GM21423 (cell line): ENCODE data around the gene PCYT1A.

Experiments
- ATAC-seq: cut with Tn5 transposase; IDR thresholded peaks from one replicate; pipeline ENCODE4 v1.9.1; 2021; ENCODE audit warnings: mild to moderate bottlenecking, moderate library complexity; ENCODE audit not compliant: unreplicated experiment

The PCYT1A gene

GRCh38 chr3:196238612-196239560 lies 48.6 kb downstream of the PCYT1A start:
- no peak for ATAC-seq

- ATAC-seq: no peak
Measured at GRCh38 chr3:196237203-196237602, 50.3 kb downstream of the PCYT1A start.

- no peak for ATAC-seq
Measured at GRCh38 chr3:196236223-196236622, 51.3 kb downstream of the PCYT1A start.

- ATAC-seq: no peak
Measured at GRCh38 chr3:196235452-196236122, 51.9 kb downstream of the PCYT1A start.

GRCh38 chr3:196232882-196233251 lies 54.7 kb downstream of the PCYT1A start:
- ATAC-seq: no peak

- no peak for ATAC-seq
Measured at GRCh38 chr3:196232154-196232881, 55.2 kb downstream of the PCYT1A start.

- ATAC-seq: no peak
Measured at GRCh38 chr3:196227629-196228493, 59.7 kb downstream of the PCYT1A start.

GRCh38 chr3:196227121-196227561 lies 60.4 kb downstream of the PCYT1A start:
- ATAC-seq: no peak

- ATAC-seq: no peak
Measured at GRCh38 chr3:196225763-196226364, 61.7 kb downstream of the PCYT1A start.

- ATAC-seq: no peak
Measured at GRCh38 chr3:196225086-196225485, 62.4 kb downstream of the PCYT1A start.

GRCh38 chr3:196222876-196223595 lies 64.5 kb downstream of the PCYT1A start:
- no peak for ATAC-seq

GRCh38 chr3:196220991-196221390 lies 66.5 kb downstream of the PCYT1A start:
- ATAC-seq: no peak

- no peak for ATAC-seq
Measured at GRCh38 chr3:196220587-196220986, 66.9 kb downstream of the PCYT1A start.

GRCh38 chr3:196219970-196220311 lies 67.6 kb downstream of the PCYT1A start:
- no peak for ATAC-seq

GRCh38 chr3:196219194-196219969 lies 68.1 kb downstream of the PCYT1A start:
- ATAC-seq: peak; percentile 69

GRCh38 chr3:196218155-196218712 lies 69.3 kb downstream of the PCYT1A start:
- ATAC-seq: no peak

- ATAC-seq: no peak
Measured at GRCh38 chr3:196217307-196218154, 70.0 kb downstream of the PCYT1A start.
